ENCODE measurements around the gene CALM3.

Gene CALM3

GRCh38 chr19:46598372-46598917 is 2.7 kb upstream of the CALM3 start:
- no peak for DNase-seq
- over 99% methylated on average over 4 of the region's 4 CpGs for WGBS

GRCh38 chr19:46599716-46600373 is 1.3 kb upstream of the CALM3 start:
- Histone ChIP-seq H3K4ac (ENCODE audit: low read depth in 1 of 2, low read length in 2 of 2) (peak overlapping the region; percentile 95 to 100), H2BK5ac (ENCODE audit: low read depth, low read length, poor library complexity, severe bottlenecking) (no peak overlapping the region), H3K14ac (ENCODE audit: low read length in 2 of 2) (peak overlapping the region in 1 of 2 experiments; percentile 28), H3K9me3 (ENCODE audit: control insufficient read depth, low read length) (no peaks in the 10 kb centered on the region), H3K36me3 (ENCODE audit: control insufficient read depth in 1 of 2, insufficient read depth in 2 of 2, low read depth in 1 of 2, low read length in 2 of 2) (peaks cover 0 to 7% of the 10 kb centered on the region in 2 experiments), H3K4me1 (ENCODE audit: control insufficient read depth, insufficient read depth, low read depth, low read length) (peaks cover 24% of the 10 kb centered on the region), H3K79me1 (replicated peaks; ENCODE audit: low read length, poor library complexity, severe bottlenecking) (peaks cover 5% of the 10 kb centered on the region), H2BK12ac (ENCODE audit: low read length in 2 of 2) (peak overlapping the region in 1 of 2 experiments; percentile 77), H3K18ac (ENCODE audit: low read depth in 1 of 2, low read length in 2 of 2) (peak overlapping the region; percentile 99), H3K9ac (ENCODE audit: low read length) (peak overlapping the region; percentile 100), H3K27ac (ENCODE audit: low read length, poor library complexity, severe bottlenecking) (no peak overlapping the region), H3K27me3 (ENCODE audit: control insufficient read depth in 1 of 2, insufficient read depth in 1 of 2, low read length in 2 of 2) (no peaks in the 10 kb centered on the region), H2AFZ (ENCODE audit: low read depth, low read length) (peak overlapping the region; percentile 98), H4K91ac (ENCODE audit: low read length) (peak overlapping the region; percentile 88), H2AK5ac (ENCODE audit: low read length, severe bottlenecking) (peak overlapping the region; percentile 93), H2BK120ac (ENCODE audit: low read depth, low read length) (no peak overlapping the region), H2BK15ac (ENCODE audit: low read depth, poor library complexity, severe bottlenecking) (no peak overlapping the region), H3K4me2 (ENCODE audit: low read length, poor library complexity, severe bottlenecking) (peak overlapping the region; percentile 85), H4K8ac (ENCODE audit: low read length) (peak overlapping the region; percentile 99), H3K4me3 (ENCODE audit: insufficient read depth in 1 of 2, low read depth in 1 of 2, low read length in 2 of 2) (peak overlapping the region; percentile 66 to 91), H3K23ac (ENCODE audit: low read length in 2 of 2) (no peak overlapping the region)
- no peak for DNase-seq
- 74% methylated on average over 2 of the region's 9 CpGs for WGBS

More at GRCh38 chr19:46598372-46598917, 2.7 kb upstream of the CALM3 start:
- Histone ChIP-seq H3K9ac (ENCODE audit: low read length) (no peak overlapping the region), H2AK5ac (ENCODE audit: low read length, severe bottlenecking) (no peak overlapping the region), H3K4me2 (ENCODE audit: low read length, poor library complexity, severe bottlenecking) (no peak overlapping the region), H3K18ac (ENCODE audit: low read depth in 1 of 2, low read length in 2 of 2) (no peak overlapping the region), H4K91ac (ENCODE audit: low read length) (no peak overlapping the region), H3K79me1 (replicated peaks; ENCODE audit: low read length, poor library complexity, severe bottlenecking) (peaks cover 5% of the 10 kb centered on the region), H2BK15ac (ENCODE audit: low read depth, poor library complexity, severe bottlenecking) (no peak overlapping the region), H3K23ac (ENCODE audit: low read length in 2 of 2) (no peak overlapping the region), H3K9me3 (ENCODE audit: control insufficient read depth, low read length) (no peaks in the 10 kb centered on the region), H3K27ac (ENCODE audit: low read length, poor library complexity, severe bottlenecking) (no peak overlapping the region), H3K14ac (ENCODE audit: low read length in 2 of 2) (no peak overlapping the region), H4K8ac (ENCODE audit: low read length) (no peak overlapping the region), H2BK120ac (ENCODE audit: low read depth, low read length) (no peak overlapping the region), H3K4me3 (ENCODE audit: insufficient read depth in 1 of 2, low read depth in 1 of 2, low read length in 2 of 2) (no peak overlapping the region), H2BK12ac (ENCODE audit: low read length in 2 of 2) (no peak overlapping the region), H3K27me3 (ENCODE audit: control insufficient read depth in 1 of 2, insufficient read depth in 1 of 2, low read length in 2 of 2) (no peaks in the 10 kb centered on the region), H3K4ac (ENCODE audit: low read depth in 1 of 2, low read length in 2 of 2) (no peak overlapping the region), H2BK5ac (ENCODE audit: low read depth, low read length, poor library complexity, severe bottlenecking) (no peak overlapping the region), H2AFZ (ENCODE audit: low read depth, low read length) (no peak overlapping the region), H3K36me3 (ENCODE audit: control insufficient read depth in 1 of 2, insufficient read depth in 2 of 2, low read depth in 1 of 2, low read length in 2 of 2) (no peaks in the 10 kb centered on the region), H3K4me1 (ENCODE audit: control insufficient read depth, insufficient read depth, low read depth, low read length) (peaks cover 16% of the 10 kb centered on the region)

GRCh38 chr19:46600384-46601317 is 479 bp upstream of the CALM3 start:
- peak overlapping the region; percentile 100 for H3K9ac ChIP-seq (ENCODE audit: low read length)
- H3K14ac ChIP-seq (ENCODE audit: low read length in 2 of 2) = peak overlapping the region in 1 of 2 experiments; percentile 99
- peak overlapping the region; percentile 82 for H2BK15ac ChIP-seq (ENCODE audit: low read depth, poor library complexity, severe bottlenecking)
- peak overlapping the region; percentile 98 for H2BK5ac ChIP-seq (ENCODE audit: low read depth, low read length, poor library complexity, severe bottlenecking)
- peaks cover 5% of the 10 kb centered on the region for H3K79me1 ChIP-seq (replicated peaks; ENCODE audit: low read length, poor library complexity, severe bottlenecking)
- H3K4me1 ChIP-seq (ENCODE audit: control insufficient read depth, insufficient read depth, low read depth, low read length) = peaks cover 26% of the 10 kb centered on the region
- peak overlapping the region; percentile 100 for H3K27ac ChIP-seq (ENCODE audit: low read length, poor library complexity, severe bottlenecking)
- WGBS = 2% methylated on average over 72 of the region's 93 CpGs
- H3K9me3 ChIP-seq (ENCODE audit: control insufficient read depth, low read length) = no peaks in the 10 kb centered on the region
- H3K4me2 ChIP-seq (ENCODE audit: low read length, poor library complexity, severe bottlenecking) = peak overlapping the region; percentile 85
- peak overlapping the region; percentile 95 to 100 for H3K4ac ChIP-seq (ENCODE audit: low read depth in 1 of 2, low read length in 2 of 2)
- H2AFZ ChIP-seq (ENCODE audit: low read depth, low read length) = peak overlapping the region; percentile 98
- peak overlapping the region; percentile 91 for H2BK120ac ChIP-seq (ENCODE audit: low read depth, low read length)
- peak overlapping the region; percentile 94 to 98 for H3K4me3 ChIP-seq (ENCODE audit: insufficient read depth in 1 of 2, low read depth in 1 of 2, low read length in 2 of 2)
- peak; percentile 98 for DNase-seq
- peak overlapping the region; percentile 99 for H3K18ac ChIP-seq (ENCODE audit: low read depth in 1 of 2, low read length in 2 of 2)
- no peaks in the 10 kb centered on the region for H3K27me3 ChIP-seq (ENCODE audit: control insufficient read depth in 1 of 2, insufficient read depth in 1 of 2, low read length in 2 of 2)
- H3K36me3 ChIP-seq (ENCODE audit: control insufficient read depth in 1 of 2, insufficient read depth in 2 of 2, low read depth in 1 of 2, low read length in 2 of 2) = peaks cover 3 to 15% of the 10 kb centered on the region in 2 experiments
- H4K8ac ChIP-seq (ENCODE audit: low read length) = peak overlapping the region; percentile 99
- peak overlapping the region; percentile 93 for H2AK5ac ChIP-seq (ENCODE audit: low read length, severe bottlenecking)
- H2BK12ac ChIP-seq (ENCODE audit: low read length in 2 of 2) = peak overlapping the region; percentile 91 to 100
- peak overlapping the region; percentile 99 for H4K91ac ChIP-seq (ENCODE audit: low read length)
- H3K23ac ChIP-seq (ENCODE audit: low read length in 2 of 2) = no peak overlapping the region
